ENCODE results near the gene NOTCH1.

The NOTCH1 gene

DNA sequence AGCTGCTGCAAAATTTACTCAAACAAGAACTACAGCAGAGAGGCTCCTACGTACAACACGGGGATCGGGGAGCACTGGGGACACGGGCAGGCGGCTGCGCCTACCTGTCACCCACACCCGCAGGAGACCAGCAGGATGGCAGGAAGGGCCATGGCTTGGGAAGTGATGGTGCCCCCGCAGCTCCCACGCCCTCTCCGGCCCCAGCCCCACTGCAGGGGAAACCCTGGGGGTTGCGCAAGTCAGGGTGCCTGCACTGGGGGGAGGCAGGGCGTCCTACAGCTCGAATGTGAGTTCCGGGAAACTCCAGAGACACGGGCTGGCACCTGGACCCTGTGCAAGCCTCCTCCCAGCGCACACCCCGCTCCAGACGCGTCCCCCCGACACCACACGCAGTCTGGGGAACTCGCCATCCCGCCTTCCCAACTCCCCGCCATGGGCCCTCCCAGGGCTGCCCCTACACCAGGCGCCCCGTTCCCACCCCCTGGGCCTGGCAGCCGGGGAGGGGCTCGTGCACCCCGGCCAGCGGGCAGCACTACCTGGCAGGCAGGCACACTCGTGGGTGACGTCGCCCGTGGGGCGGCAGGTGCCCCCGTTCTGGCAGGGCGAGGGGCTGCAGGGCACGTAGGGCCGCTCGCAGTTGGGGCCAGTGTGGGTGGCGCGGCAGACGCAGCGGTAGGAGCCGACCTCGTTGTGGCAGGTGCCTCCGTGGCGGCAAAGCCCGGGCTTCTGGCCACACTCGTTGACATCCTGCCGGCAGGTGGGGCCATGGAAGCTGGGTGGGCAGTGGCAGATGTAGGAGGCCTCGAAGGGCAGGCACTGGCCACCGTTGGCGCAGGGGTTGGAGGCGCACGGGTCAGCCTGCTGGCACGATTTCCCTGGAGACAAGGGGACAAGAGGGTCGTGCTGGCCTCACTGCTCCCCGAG, 23.3 kb downstream of the NOTCH1 start:
- H2AFZ ChIP-seq (ENCODE audit: low read depth, low read length), result no peak overlapping the region
- H3K27me3 ChIP-seq (ENCODE audit: low read depth, low read length), result no peaks in the 10 kb centered on the region
- peaks cover 73% of the 10 kb centered on the region for H4K20me1 ChIP-seq (ENCODE audit: insufficient read depth, low read length)
- H3K4me3 ChIP-seq (ENCODE audit: low read length), result no peak overlapping the region
- H3K9ac ChIP-seq (ENCODE audit: low read length), result no peak overlapping the region
- H3K27ac ChIP-seq (ENCODE audit: low read length), result no peak overlapping the region
- H3K36me3 ChIP-seq (replicated peaks; ENCODE audit: low read depth, low read length), result peaks cover 19% of the 10 kb centered on the region
- TF ChIP-seq EZH2phosphoT487 (IDR thresholded peaks at IDR 0.05; ENCODE audit: low read depth), result no peak
- TF ChIP-seq, protein P1, sequence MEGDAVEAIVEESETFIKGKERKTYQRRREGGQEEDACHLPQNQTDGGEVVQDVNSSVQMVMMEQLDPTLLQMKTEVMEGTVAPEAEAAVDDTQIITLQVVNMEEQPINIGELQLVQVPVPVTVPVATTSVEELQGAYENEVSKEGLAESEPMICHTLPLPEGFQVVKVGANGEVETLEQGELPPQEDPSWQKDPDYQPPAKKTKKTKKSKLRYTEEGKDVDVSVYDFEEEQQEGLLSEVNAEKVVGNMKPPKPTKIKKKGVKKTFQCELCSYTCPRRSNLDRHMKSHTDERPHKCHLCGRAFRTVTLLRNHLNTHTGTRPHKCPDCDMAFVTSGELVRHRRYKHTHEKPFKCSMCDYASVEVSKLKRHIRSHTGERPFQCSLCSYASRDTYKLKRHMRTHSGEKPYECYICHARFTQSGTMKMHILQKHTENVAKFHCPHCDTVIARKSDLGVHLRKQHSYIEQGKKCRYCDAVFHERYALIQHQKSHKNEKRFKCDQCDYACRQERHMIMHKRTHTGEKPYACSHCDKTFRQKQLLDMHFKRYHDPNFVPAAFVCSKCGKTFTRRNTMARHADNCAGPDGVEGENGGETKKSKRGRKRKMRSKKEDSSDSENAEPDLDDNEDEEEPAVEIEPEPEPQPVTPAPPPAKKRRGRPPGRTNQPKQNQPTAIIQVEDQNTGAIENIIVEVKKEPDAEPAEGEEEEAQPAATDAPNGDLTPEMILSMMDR (IDR thresholded peaks at IDR 0.05; ENCODE audit: low read depth, low read length), result no peak
- no peak overlapping the region for H3K4me2 ChIP-seq (ENCODE audit: low read length)
- no peaks in the 10 kb centered on the region for H3K9me3 ChIP-seq (ENCODE audit: insufficient read depth, low read length)
- H3K4me1 ChIP-seq (ENCODE audit: low read length), result peaks cover 15% of the 10 kb centered on the region
- H3K79me2 ChIP-seq (ENCODE audit: low read length), result peaks cover 16% of the 10 kb centered on the region

DNA sequence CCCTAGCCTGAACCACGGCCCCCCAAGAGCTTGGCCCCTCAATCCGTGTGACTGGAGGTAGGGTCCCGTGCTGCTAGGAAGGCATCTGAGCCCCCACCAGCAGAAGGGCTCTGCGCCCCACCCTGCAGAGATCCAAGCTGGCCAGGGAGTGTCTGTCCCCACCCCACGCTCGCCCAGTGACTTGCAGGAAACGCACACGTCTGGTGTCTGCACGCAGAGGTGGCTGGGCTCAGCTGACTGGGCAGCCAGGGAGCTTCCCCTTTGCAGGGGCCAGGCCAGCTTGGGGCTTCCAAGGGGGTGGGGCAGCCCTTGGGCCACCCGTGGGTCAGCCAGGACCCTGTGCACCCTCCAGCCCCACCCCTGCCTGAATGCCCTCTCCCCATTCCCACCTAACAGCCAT, 24.3 kb downstream of the NOTCH1 start:
- Histone ChIP-seq H2AFZ (ENCODE audit: low read depth, low read length) (no peak overlapping the region), H3K4me2 (ENCODE audit: low read length) (no peak overlapping the region), H4K20me1 (ENCODE audit: insufficient read depth, low read length) (peaks cover 62% of the 10 kb centered on the region), H3K9ac (ENCODE audit: low read length) (no peak overlapping the region), H3K79me2 (ENCODE audit: low read length) (peaks cover 11% of the 10 kb centered on the region; the same call in 1 of the 2 replicates), H3K27ac (ENCODE audit: low read length) (no peak overlapping the region), H3K27me3 (ENCODE audit: low read depth, low read length) (no peaks in the 10 kb centered on the region), H3K4me1 (ENCODE audit: low read length) (peaks cover 15% of the 10 kb centered on the region), H3K4me3 (ENCODE audit: low read length) (no peak overlapping the region), H3K36me3 (replicated peaks; ENCODE audit: low read depth, low read length) (peaks cover 21% of the 10 kb centered on the region), H3K9me3 (ENCODE audit: insufficient read depth, low read length) (no peaks in the 10 kb centered on the region)
- no peak for TF ChIP-seq EZH2phosphoT487 (IDR thresholded peaks at IDR 0.05; ENCODE audit: low read depth)
- TF ChIP-seq, protein P1 (IDR thresholded peaks at IDR 0.05; ENCODE audit: low read depth, low read length), result no peak

- Histone ChIP-seq H2AFZ (ENCODE audit: low read depth, low read length) (no peak overlapping the region), H3K27me3 (ENCODE audit: low read depth, low read length) (no peaks in the 10 kb centered on the region), H3K36me3 (replicated peaks; ENCODE audit: low read depth, low read length) (peaks cover 22% of the 10 kb centered on the region), H3K9ac (ENCODE audit: low read length) (no peak overlapping the region), H3K4me1 (ENCODE audit: low read length) (peaks cover 15% of the 10 kb centered on the region), H4K20me1 (ENCODE audit: insufficient read depth, low read length) (peaks cover 48% of the 10 kb centered on the region), H3K4me2 (ENCODE audit: low read length) (peak overlapping the region; percentile 49), H3K4me3 (ENCODE audit: low read length) (no peak overlapping the region), H3K27ac (ENCODE audit: low read length) (no peak overlapping the region), H3K79me2 (ENCODE audit: low read length) (peaks cover 3% of the 10 kb centered on the region; the same call in 1 of the 2 replicates), H3K9me3 (ENCODE audit: insufficient read depth, low read length) (no peaks in the 10 kb centered on the region)
- TF ChIP-seq EZH2phosphoT487 (IDR thresholded peaks at IDR 0.05; ENCODE audit: low read depth), result no peak
- TF ChIP-seq, protein P1 (IDR thresholded peaks at IDR 0.05; ENCODE audit: low read depth, low read length), result no peak
Measured at GRCh38 chr9:136520053-136520540, 25.8 kb downstream of the NOTCH1 start.
